ENCODE measurements around the gene SMIM32. TPM values are rescaled to one million over a fixed set of nuclear protein-coding genes. Genes with fewer than 3 reads are reported as not detected.

Gene SMIM32
- total RNA-seq, 1 donor from 2014 or later: 0.30 TPM

DNA sequence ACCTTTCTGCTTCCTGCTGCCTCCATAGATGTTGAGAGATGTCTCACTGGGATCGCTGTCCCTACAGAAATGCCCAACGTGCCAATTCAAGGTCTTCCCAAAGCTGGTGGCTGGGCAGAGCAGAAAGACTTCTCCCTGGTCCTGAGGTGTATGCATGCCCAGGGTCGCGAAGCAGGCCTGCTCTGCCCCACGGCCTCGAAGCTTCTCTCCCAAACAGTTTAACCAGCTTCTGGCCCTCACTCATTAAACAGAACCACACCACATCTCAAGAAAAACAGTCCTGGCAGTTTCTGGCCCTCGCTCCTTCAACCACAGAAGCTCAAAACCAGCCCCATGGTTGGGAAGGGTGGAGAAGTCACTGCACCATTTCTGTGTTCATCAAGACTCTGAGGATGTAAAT lies 14.7 kb upstream of the SMIM32 start:
- Mint-ChIP-seq H3K36me3 (ENCODE audit: low read depth, unreplicated experiment) (peaks cover 44% of the 10 kb centered on the region), H3K4me3 (ENCODE audit: unreplicated experiment) (no peak overlapping the region), H3K27me3 (ENCODE audit: low read depth, unreplicated experiment) (peaks cover 23% of the 10 kb centered on the region), H3K9me3 (ENCODE audit: unreplicated experiment) (peaks cover 19% of the 10 kb centered on the region), H3K27ac (ENCODE audit: unreplicated experiment) (no peak overlapping the region), H3K4me1 (ENCODE audit: low read depth, unreplicated experiment) (peaks cover 7% of the 10 kb centered on the region)
- no peak overlapping the region for H3K27ac ChIP-seq (ENCODE audit: low read depth, low read length)
- no peak for DNase-seq (ENCODE audit: low read depth)
- peaks cover 10% of the 10 kb centered on the region for H3K4me1 ChIP-seq (ENCODE audit: insufficient read depth, low read length)
- no peak overlapping the region for H3K4me3 ChIP-seq (ENCODE audit: insufficient read depth, low read depth, low read length)
- peaks cover 4% of the 10 kb centered on the region for H3K9me3 ChIP-seq (ENCODE audit: insufficient read depth, low read depth, low read length)
- no peak overlapping the region for H2AFZ ChIP-seq (ENCODE audit: low read depth, low read length)
- no peak for FAIRE-seq
- no peaks in the 10 kb centered on the region for H4K20me1 ChIP-seq (ENCODE audit: insufficient read depth, low read length)
- no peaks in the 10 kb centered on the region for H3K79me2 ChIP-seq (ENCODE audit: insufficient read depth, low read length)
- TF ChIP-seq EZH2 (IDR thresholded peaks at IDR 0.05; ENCODE audit: insufficient read depth, low read length): no peak
- TF ChIP-seq, protein P1, sequence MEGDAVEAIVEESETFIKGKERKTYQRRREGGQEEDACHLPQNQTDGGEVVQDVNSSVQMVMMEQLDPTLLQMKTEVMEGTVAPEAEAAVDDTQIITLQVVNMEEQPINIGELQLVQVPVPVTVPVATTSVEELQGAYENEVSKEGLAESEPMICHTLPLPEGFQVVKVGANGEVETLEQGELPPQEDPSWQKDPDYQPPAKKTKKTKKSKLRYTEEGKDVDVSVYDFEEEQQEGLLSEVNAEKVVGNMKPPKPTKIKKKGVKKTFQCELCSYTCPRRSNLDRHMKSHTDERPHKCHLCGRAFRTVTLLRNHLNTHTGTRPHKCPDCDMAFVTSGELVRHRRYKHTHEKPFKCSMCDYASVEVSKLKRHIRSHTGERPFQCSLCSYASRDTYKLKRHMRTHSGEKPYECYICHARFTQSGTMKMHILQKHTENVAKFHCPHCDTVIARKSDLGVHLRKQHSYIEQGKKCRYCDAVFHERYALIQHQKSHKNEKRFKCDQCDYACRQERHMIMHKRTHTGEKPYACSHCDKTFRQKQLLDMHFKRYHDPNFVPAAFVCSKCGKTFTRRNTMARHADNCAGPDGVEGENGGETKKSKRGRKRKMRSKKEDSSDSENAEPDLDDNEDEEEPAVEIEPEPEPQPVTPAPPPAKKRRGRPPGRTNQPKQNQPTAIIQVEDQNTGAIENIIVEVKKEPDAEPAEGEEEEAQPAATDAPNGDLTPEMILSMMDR (IDR thresholded peaks at IDR 0.05; ENCODE audit: insufficient read depth, low read depth, low read length): no peak
- no peaks in the 10 kb centered on the region for H3K36me3 ChIP-seq (ENCODE audit: insufficient read depth, low read length)
- H3K27me3 ChIP-seq (ENCODE audit: insufficient read depth, low read length): peaks cover 7% of the 10 kb centered on the region
- no peak overlapping the region for H3K9ac ChIP-seq (ENCODE audit: low read length)
- H3K4me2 ChIP-seq (ENCODE audit: low read length): no peak overlapping the region

DNA sequence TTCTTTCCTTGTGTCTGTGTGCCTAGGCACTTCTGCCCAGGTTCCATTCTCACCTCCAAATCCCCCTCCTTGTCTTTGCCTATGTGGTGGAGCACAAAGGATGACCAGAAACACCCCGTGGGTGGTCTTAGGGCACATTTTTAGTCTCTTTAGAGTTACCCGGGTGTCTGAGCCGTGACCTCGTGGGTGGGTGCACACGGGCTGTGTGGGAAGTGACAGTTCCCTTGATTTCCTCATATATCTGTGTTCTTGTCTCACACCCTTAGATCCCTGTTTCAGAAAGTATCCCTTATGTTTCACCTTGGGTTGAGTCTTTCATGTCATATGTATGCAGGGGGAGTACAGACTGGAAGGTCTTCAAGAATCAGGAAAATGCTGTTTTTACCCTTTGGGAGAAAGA lies 13.4 kb upstream of the SMIM32 start:
- no peak overlapping the region for H3K27ac ChIP-seq (ENCODE audit: low read depth, low read length)
- DNase-seq (ENCODE audit: low read depth): no peak
- H3K27me3 ChIP-seq (ENCODE audit: insufficient read depth, low read length): peaks cover 6% of the 10 kb centered on the region
- H2AFZ ChIP-seq (ENCODE audit: low read depth, low read length): no peak overlapping the region
- H3K4me3 ChIP-seq (ENCODE audit: insufficient read depth, low read depth, low read length): no peak overlapping the region
- no peak overlapping the region for H3K9ac ChIP-seq (ENCODE audit: low read length)
- no peaks in the 10 kb centered on the region for H3K36me3 ChIP-seq (ENCODE audit: insufficient read depth, low read length)
- peaks cover 4% of the 10 kb centered on the region for H3K9me3 ChIP-seq (ENCODE audit: insufficient read depth, low read depth, low read length)
- H3K79me2 ChIP-seq (ENCODE audit: insufficient read depth, low read length): no peaks in the 10 kb centered on the region
- Mint-ChIP-seq H3K4me3 (ENCODE audit: unreplicated experiment) (no peak overlapping the region), H3K27ac (ENCODE audit: unreplicated experiment) (no peak overlapping the region), H3K9me3 (ENCODE audit: unreplicated experiment) (peaks cover 19% of the 10 kb centered on the region), H3K27me3 (ENCODE audit: low read depth, unreplicated experiment) (peaks cover 26% of the 10 kb centered on the region), H3K36me3 (ENCODE audit: low read depth, unreplicated experiment) (peaks cover 44% of the 10 kb centered on the region), H3K4me1 (ENCODE audit: low read depth, unreplicated experiment) (peaks cover 8% of the 10 kb centered on the region)
- no peak for FAIRE-seq
- H3K4me2 ChIP-seq (ENCODE audit: low read length): no peak overlapping the region
- H3K4me1 ChIP-seq (ENCODE audit: insufficient read depth, low read length): peaks cover 10% of the 10 kb centered on the region
- H4K20me1 ChIP-seq (ENCODE audit: insufficient read depth, low read length): no peaks in the 10 kb centered on the region
- TF ChIP-seq EZH2 (IDR thresholded peaks at IDR 0.05; ENCODE audit: insufficient read depth, low read length): no peak

DNA sequence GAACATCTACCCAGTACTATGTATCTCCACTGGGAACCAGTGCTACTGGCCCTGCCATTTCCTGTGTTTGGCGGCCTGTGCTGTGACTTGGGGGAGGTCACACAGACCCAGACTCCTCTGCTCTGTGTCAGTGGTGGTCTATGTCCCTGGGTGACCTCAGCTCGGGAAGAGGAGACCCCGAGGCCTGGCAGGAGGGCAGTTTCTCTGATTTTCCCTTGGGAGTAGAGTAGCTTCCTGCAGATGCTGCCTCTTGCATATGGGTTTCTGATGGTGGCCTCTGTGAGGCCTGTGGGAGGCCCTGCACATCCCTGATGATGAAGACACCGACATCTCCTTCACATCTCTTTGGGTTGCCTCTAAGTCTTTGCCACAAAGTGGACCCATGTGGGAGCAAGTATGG lies 13.0 kb upstream of the SMIM32 start:
- H3K9ac ChIP-seq (ENCODE audit: low read length): no peak overlapping the region
- no peak for DNase-seq (ENCODE audit: low read depth)
- no peak overlapping the region for H3K4me2 ChIP-seq (ENCODE audit: low read length)
- H3K4me1 ChIP-seq (ENCODE audit: insufficient read depth, low read length): peaks cover 10% of the 10 kb centered on the region
- no peak for FAIRE-seq
- no peaks in the 10 kb centered on the region for H4K20me1 ChIP-seq (ENCODE audit: insufficient read depth, low read length)
- H3K79me2 ChIP-seq (ENCODE audit: insufficient read depth, low read length): no peaks in the 10 kb centered on the region
- H3K9me3 ChIP-seq (ENCODE audit: insufficient read depth, low read depth, low read length): peaks cover 4% of the 10 kb centered on the region
- no peak overlapping the region for H2AFZ ChIP-seq (ENCODE audit: low read depth, low read length)
- TF ChIP-seq, protein P1 (IDR thresholded peaks at IDR 0.05; ENCODE audit: insufficient read depth, low read depth, low read length): no peak
- TF ChIP-seq EZH2 (IDR thresholded peaks at IDR 0.05; ENCODE audit: insufficient read depth, low read length): no peak
- Mint-ChIP-seq H3K27me3 (ENCODE audit: low read depth, unreplicated experiment) (peaks cover 23% of the 10 kb centered on the region), H3K4me3 (ENCODE audit: unreplicated experiment) (no peak overlapping the region), H3K9me3 (ENCODE audit: unreplicated experiment) (peaks cover 19% of the 10 kb centered on the region), H3K36me3 (ENCODE audit: low read depth, unreplicated experiment) (peaks cover 44% of the 10 kb centered on the region), H3K4me1 (ENCODE audit: low read depth, unreplicated experiment) (peaks cover 8% of the 10 kb centered on the region), H3K27ac (ENCODE audit: unreplicated experiment) (no peak overlapping the region)
- peak overlapping the region; percentile 30 for H3K27ac ChIP-seq (ENCODE audit: low read depth, low read length)
- no peak overlapping the region for H3K4me3 ChIP-seq (ENCODE audit: insufficient read depth, low read depth, low read length)
- H3K36me3 ChIP-seq (ENCODE audit: insufficient read depth, low read length): no peaks in the 10 kb centered on the region
- H3K27me3 ChIP-seq (ENCODE audit: insufficient read depth, low read length): peaks cover 3% of the 10 kb centered on the region
